Astrocyte of the spinal cord (primary cell): ENCODE data around the gene HMG20A.
A peak's percentile ranks its signal among the peaks of the same experiment; 100 is the strongest.

ENCODE experiments used
- DNase-seq: peaks from one replicate; pipeline ENCODE4 v3.0.0; 2011; ENCODE audit warnings: low read depth, low spot score
- H3K4me3 ChIP-seq: 2 replicates; pipeline ENCODE4 v1.5.1; 2011; ENCODE audit warnings: low read depth, mild to moderate bottlenecking, low read length, moderate library complexity
- CTCF ChIP-seq: IDR thresholded peaks from 2 replicates; pipeline ENCODE4 v1.5.1; 2012; ENCODE audit warnings: low read depth, mild to moderate bottlenecking, low read length, inconsistent platforms
- in situ Hi-C: cut with HindIII; loops from 2 replicates; pipeline ENCODE4 v1.10.0; 2017; ENCODE audit warnings: low sequenced_read_pairs

Gene HMG20A

GRCh38 chr15:77525907-77526594, 105.4 kb downstream of the HMG20A start:
- in situ Hi-C loops = no loop called here

GRCh38 chr15:77526595-77527163, 106.0 kb downstream of the HMG20A start:
- H3K4me3 ChIP-seq = no peak overlapping the region
- TF ChIP-seq CTCF = no peak
- no peak for DNase-seq
- in situ Hi-C loops = no loop called here

More at GRCh38 chr15:77525907-77526594, 105.4 kb downstream of the HMG20A start:
- TF ChIP-seq CTCF = no peak
- no peak for DNase-seq
- no peak overlapping the region for H3K4me3 ChIP-seq

GRCh38 chr15:77527164-77527778, 106.6 kb downstream of the HMG20A start:
- peak; percentile 71 for DNase-seq
- no peak for TF ChIP-seq CTCF
- in situ Hi-C loops = no loop called here
- no peak overlapping the region for H3K4me3 ChIP-seq

GRCh38 chr15:77527831-77528231, 107.1 kb downstream of the HMG20A start:
- in situ Hi-C loops = no loop called here
- H3K4me3 ChIP-seq = no peak overlapping the region
- DNase-seq = peak; percentile 6
- TF ChIP-seq CTCF = no peak

GRCh38 chr15:77528290-77528967, 107.7 kb downstream of the HMG20A start:
- DNase-seq = no peak
- no peak for TF ChIP-seq CTCF
- H3K4me3 ChIP-seq = no peak overlapping the region
- in situ Hi-C loops = no loop called here

GRCh38 chr15:77528968-77529319, 108.3 kb downstream of the HMG20A start:
- in situ Hi-C loops = no loop called here
- H3K4me3 ChIP-seq = no peak overlapping the region
- no peak for DNase-seq
- no peak for TF ChIP-seq CTCF
